GM19239 (cell line): ENCODE data around the gene F8.

Experiments
- DNase-seq: peaks from one replicate; pipeline ENCODE4 v3.0.0; 2011; ENCODE audit warnings: low spot score; ENCODE audit not compliant: insufficient read length
- FAIRE-seq: peaks from 2 replicates; lab custom pipeline; 2011; peaks lifted over from hg19 to GRCh38; lab: Jason Lieb, UNC

The F8 gene

GRCh38 chrX:154799556-154800348 lies 222.8 kb downstream of the F8 start:
- FAIRE-seq: peak; percentile 60
- DNase-seq: no peak

GRCh38 chrX:154797006-154797405 lies 225.5 kb downstream of the F8 start:
- DNase-seq: no peak
- FAIRE-seq: no peak

DNA sequence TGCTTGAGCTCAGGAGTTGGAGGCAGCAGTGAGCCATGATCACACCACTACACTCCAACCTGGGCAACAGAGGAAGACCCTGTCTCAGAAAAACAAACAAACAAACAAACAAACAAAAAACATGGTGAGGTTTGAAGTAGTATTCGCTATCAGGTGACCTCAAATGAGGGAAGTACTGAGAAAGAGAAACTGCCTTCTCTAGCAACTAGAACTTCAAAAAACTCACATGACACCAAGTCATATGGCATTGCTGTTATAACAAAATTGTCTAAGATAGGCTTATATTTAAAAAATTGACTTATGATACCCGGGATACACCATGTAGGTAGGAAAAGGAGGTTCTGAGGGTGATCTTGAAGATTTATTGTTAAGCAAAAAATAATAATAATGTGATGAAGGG lies 227.5 kb downstream of the F8 start:
- FAIRE-seq (peak; percentile 51), DNase-seq (no peak)

DNA sequence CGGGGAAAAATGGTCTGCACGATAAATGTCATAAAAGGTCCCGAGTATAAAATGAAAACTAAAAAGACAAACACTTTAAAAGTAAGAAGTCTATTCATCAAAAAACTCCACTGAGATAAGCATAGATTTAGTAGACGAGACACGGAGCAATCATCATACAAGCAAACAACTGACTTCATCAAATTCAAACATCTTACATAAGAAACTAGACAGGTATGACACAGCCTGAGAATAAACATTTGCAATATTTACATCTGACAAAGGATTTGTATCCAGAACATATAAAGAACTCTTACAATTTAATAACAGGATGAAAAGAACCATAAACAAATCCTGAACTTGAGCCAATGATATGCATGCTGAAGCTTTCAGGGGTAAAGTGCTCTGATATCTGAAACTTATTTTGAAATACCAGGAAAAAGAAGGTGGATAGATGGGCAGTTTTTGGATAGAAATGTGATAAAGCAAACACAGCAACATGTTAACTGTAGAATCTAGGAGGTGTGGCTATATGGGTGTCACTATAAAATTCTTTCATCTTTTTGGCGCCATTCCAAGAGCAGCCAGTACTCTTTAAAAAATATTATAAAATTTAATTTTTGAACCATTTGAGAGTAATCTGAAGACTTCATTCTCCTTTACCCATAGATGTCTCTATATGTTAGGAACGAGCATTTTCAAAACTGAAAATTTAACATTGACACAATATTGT lies 229.3 kb downstream of the F8 start:
- FAIRE-seq (no peak), DNase-seq (no peak)

GRCh38 chrX:154791939-154792338 lies 230.6 kb downstream of the F8 start:
- DNase-seq (no peak), FAIRE-seq (no peak)

DNA sequence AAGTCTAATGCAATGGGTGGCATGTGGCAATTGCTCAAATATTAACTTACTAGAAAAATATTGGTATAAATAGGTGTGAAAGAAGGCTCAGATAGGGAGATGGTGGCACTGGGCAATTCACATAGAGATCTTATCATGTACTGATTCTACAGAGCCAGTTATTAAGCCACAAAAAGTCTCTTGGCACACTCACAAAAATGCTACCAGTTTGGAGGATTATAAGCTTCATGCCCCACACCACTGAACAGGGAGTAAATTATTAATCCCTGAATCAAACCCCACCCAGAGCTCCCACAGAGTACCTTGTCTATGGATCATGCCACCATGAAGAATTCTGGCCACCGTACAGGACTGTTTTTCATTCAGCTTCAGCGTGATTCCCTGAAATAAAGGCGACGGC lies 231.1 kb downstream of the F8 start:
- FAIRE-seq (no peak), DNase-seq (no peak)
